ENCODE measurements around the gene SMCO4.

- no peak for TF ChIP-seq CTCF (IDR thresholded peaks at IDR 0.05)
- no peak for TF ChIP-seq POLR2A (IDR thresholded peaks at IDR 0.05)
These were observed 26.1 kb downstream of the SMCO4 start for GRCh38 chr11:93517041-93517440.

Data from body of pancreas (tissue), 4 donors.